SKM-1 (cell line): Measurements from ENCODE around the gene IFIT1B.
"Not testable (repeated sequence)": the region's sequence is repeated elsewhere in the genome, so short reads cannot be mapped to it uniquely, and the experiment has no call there.

Source experiments
- DNase-seq: peaks from one replicate; lab custom pipeline; 2025; ENCODE audit not compliant: unreplicated experiment; lab: John Stamatoyannopoulos, UW

The IFIT1B gene

GRCh38 chr10:89379103-89379502 lies 1.2 kb downstream of the IFIT1B start:
- no peak for DNase-seq

- DNase-seq: no peak
These were observed 4.9 kb downstream of the IFIT1B start for GRCh38 chr10:89382757-89383156.

GRCh38 chr10:89384474-89385340 lies 6.9 kb downstream of the IFIT1B start:
- peak; percentile 78 for DNase-seq

- no peak for DNase-seq
These were observed 10.9 kb downstream of the IFIT1B start for GRCh38 chr10:89388806-89389205.

- no peak for DNase-seq
These were observed 11.4 kb downstream of the IFIT1B start for GRCh38 chr10:89389254-89389653.

GRCh38 chr10:89390476-89391225 lies 12.8 kb downstream of the IFIT1B start:
- DNase-seq: no peak

- DNase-seq: not testable (repeated sequence)
These were observed 13.3 kb downstream of the IFIT1B start for GRCh38 chr10:89391226-89391576.

- DNase-seq: no peak
These were observed 14.3 kb downstream of the IFIT1B start, which contains the start of gene IFIT1 for GRCh38 chr10:89391907-89392756. TSS of gene IFIT1 (plus strand) at chr10:89392623. CDS start at chr10:89392713, 90 bp downstream.

- peak; percentile 21 for DNase-seq
These were observed 15.1 kb downstream of the IFIT1B start for GRCh38 chr10:89392974-89393373.

- DNase-seq: no peak
These were observed 16.0 kb downstream of the IFIT1B start for GRCh38 chr10:89393898-89394297.

GRCh38 chr10:89395141-89395540 lies 17.3 kb downstream of the IFIT1B start:
- DNase-seq: no peak

GRCh38 chr10:89398003-89398749 lies 20.3 kb downstream of the IFIT1B start:
- DNase-seq: no peak

- no peak for DNase-seq
These were observed 22.1 kb downstream of the IFIT1B start for GRCh38 chr10:89399956-89400355.

GRCh38 chr10:89403043-89403442 lies 25.2 kb downstream of the IFIT1B start:
- DNase-seq: no peak

- no peak for DNase-seq
These were observed 26.5 kb downstream of the IFIT1B start for GRCh38 chr10:89404104-89405047.

GRCh38 chr10:89406178-89406577 lies 28.3 kb downstream of the IFIT1B start:
- DNase-seq: not testable (repeated sequence)

GRCh38 chr10:89407792-89408191 lies 29.9 kb downstream of the IFIT1B start:
- not testable (repeated sequence) for DNase-seq

GRCh38 chr10:89409282-89409681 lies 31.4 kb downstream of the IFIT1B start:
- DNase-seq: not testable (repeated sequence)

- DNase-seq: not testable (repeated sequence)
These were observed 32.7 kb downstream of the IFIT1B start for GRCh38 chr10:89410551-89410950.
